ENCODE results near the gene MUCL3. TPM values are rescaled to one million over a fixed set of nuclear protein-coding genes. Genes with fewer than 3 reads are reported as not detected.

The MUCL3 gene
- total RNA-seq, 2 experiments from 2014 or later, result not detected

DNA sequence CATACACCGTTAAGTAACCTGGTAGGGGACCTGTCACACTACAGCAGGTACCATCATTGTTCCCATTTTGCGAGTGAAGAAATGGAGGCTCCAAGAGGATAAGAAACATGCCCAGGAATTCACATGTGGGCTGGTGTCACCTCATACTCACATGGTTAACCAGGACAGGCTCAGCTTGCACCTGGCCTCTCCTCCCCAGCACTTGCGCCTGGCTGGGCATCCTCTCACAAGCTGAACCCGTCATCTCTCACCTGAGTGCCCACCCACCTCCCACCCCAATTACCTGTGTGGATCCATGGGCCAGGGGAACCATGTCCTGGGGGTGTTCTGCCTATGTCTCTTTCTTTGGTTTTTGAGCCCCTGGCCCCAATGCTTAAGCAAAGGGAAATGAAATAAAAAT lies 10.3 kb upstream of the MUCL3 start:
- DNase-seq (ENCODE audit: low spot score), result no peak
- Histone ChIP-seq H3K36me3 (ENCODE audit: insufficient read depth, low read length) (peaks cover 38% of the 10 kb centered on the region), H3K9me3 (ENCODE audit: low read length) (peaks cover 14% of the 10 kb centered on the region), H3K27ac (ENCODE audit: low read depth, low read length, poor library complexity, severe bottlenecking) (no peak overlapping the region), H2AFZ (ENCODE audit: low read length) (no peak overlapping the region), H3K9me2 (ENCODE audit: insufficient read depth, low read length) (no peaks in the 10 kb centered on the region), H3K4me3 (ENCODE audit: low read depth, low read length, poor library complexity, severe bottlenecking) (no peak overlapping the region), H4K20me1 (ENCODE audit: insufficient read depth, low read length) (no peaks in the 10 kb centered on the region), H3K4me2 (ENCODE audit: low read length) (no peak overlapping the region), H3K4me1 (ENCODE audit: insufficient read depth, low read length, poor library complexity, severe bottlenecking) (no peaks in the 10 kb centered on the region), H3K79me2 (ENCODE audit: insufficient read depth, low read depth, low read length) (no peaks in the 10 kb centered on the region)
- intact Hi-C loops (cut with micrococcal nuclease; ENCODE audit: unreplicated experiment), result no loop called here
- TF ChIP-seq, protein P1, sequence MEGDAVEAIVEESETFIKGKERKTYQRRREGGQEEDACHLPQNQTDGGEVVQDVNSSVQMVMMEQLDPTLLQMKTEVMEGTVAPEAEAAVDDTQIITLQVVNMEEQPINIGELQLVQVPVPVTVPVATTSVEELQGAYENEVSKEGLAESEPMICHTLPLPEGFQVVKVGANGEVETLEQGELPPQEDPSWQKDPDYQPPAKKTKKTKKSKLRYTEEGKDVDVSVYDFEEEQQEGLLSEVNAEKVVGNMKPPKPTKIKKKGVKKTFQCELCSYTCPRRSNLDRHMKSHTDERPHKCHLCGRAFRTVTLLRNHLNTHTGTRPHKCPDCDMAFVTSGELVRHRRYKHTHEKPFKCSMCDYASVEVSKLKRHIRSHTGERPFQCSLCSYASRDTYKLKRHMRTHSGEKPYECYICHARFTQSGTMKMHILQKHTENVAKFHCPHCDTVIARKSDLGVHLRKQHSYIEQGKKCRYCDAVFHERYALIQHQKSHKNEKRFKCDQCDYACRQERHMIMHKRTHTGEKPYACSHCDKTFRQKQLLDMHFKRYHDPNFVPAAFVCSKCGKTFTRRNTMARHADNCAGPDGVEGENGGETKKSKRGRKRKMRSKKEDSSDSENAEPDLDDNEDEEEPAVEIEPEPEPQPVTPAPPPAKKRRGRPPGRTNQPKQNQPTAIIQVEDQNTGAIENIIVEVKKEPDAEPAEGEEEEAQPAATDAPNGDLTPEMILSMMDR (conservative IDR thresholded peaks at IDR 0.05; ENCODE audit: low read length), result no peak
- TF ChIP-seq EZH2phosphoT487 (IDR thresholded peaks at IDR 0.05; ENCODE audit: borderline replicate concordance, low read depth, low read length), result no peak
- ChIA-PET POLR2A (no interaction called here), CTCF (ENCODE audit: unreplicated experiment) (no interaction called here)
- BruUV-seq (replicated peaks), result no TSS peak

DNA sequence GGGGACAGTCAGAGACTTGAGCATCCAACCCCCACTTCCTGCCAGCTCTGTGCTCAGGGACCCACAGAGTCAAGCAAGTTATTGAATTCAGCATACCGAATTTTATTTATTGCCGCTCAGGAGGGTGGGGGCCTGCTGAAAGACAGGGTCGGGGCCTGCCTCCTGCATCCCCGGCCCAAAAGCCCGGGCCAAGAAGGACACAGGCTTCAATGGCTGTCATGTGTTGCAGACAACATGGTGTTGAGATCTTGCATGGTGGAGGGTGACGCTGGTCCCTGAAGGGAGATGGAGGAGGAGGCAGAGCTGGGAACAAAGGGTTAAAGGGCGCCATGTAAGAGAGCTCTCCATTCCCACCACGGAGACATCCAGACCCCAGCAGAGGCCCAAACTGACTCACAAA lies 9.5 kb upstream of the MUCL3 start:
- Histone ChIP-seq H3K36me3 (ENCODE audit: insufficient read depth, low read length) (peaks cover 31% of the 10 kb centered on the region), H4K20me1 (ENCODE audit: insufficient read depth, low read length) (no peaks in the 10 kb centered on the region), H3K9me3 (ENCODE audit: low read length) (peaks cover 14% of the 10 kb centered on the region), H3K4me2 (ENCODE audit: low read length) (no peak overlapping the region), H3K9me2 (ENCODE audit: insufficient read depth, low read length) (no peaks in the 10 kb centered on the region), H3K4me3 (ENCODE audit: low read depth, low read length, poor library complexity, severe bottlenecking) (no peak overlapping the region), H2AFZ (ENCODE audit: low read length) (no peak overlapping the region), H3K27ac (ENCODE audit: low read depth, low read length, poor library complexity, severe bottlenecking) (no peak overlapping the region), H3K4me1 (ENCODE audit: insufficient read depth, low read length, poor library complexity, severe bottlenecking) (no peaks in the 10 kb centered on the region), H3K79me2 (ENCODE audit: insufficient read depth, low read depth, low read length) (no peaks in the 10 kb centered on the region)
- POLR2A ChIA-PET, result no interaction called here
- TF ChIP-seq, protein P1 (conservative IDR thresholded peaks at IDR 0.05; ENCODE audit: low read length), result no peak
- no peak for TF ChIP-seq EZH2phosphoT487 (IDR thresholded peaks at IDR 0.05; ENCODE audit: borderline replicate concordance, low read depth, low read length)
- intact Hi-C loops (cut with micrococcal nuclease; ENCODE audit: unreplicated experiment), result no loop called here
- CTCF ChIA-PET (ENCODE audit: unreplicated experiment), result no interaction called here
- BruUV-seq (replicated peaks), result no TSS peak
- no peak for DNase-seq (ENCODE audit: low spot score)

DNA sequence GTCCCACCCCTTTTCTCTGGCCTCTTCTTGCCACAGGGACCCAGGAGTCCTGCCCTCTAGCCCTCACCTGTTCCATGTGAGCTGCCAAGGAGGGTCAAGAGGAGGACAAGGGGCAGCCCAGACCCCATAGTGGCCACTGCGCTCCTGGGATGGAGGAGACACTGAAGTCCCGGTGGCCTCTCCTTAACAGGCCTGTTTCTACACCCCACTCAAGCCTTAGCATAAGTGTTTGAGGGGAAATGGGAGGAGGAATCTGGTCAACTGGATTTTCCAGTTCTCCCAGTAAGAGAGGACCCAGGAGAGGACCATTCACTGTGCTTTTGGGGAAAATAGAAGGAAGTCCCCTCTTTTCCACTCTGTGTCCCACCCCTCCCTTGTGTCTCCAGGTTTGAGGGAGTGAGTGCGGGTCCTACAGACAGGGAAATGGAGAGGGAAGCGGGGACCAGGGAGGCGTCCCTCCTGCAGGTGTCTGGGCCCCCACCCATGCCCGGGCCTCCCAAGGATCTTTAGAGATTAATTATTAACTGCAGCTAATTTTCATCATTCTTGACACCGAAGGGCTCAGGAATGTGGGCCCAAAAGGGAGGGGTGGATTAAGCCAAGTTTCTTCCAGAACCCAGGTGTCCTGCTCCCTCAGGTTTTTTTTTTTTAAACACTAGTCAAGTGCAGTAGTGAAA lies 8.7 kb upstream of the MUCL3 start, which contains the start of gene SFTA2:
Gene SFTA2 (minus strand): TSS at position 202 of the 677 bp plus-strand sequence. CDS start 74 bp downstream, at position 128.
- CTCF ChIA-PET (ENCODE audit: unreplicated experiment), result no interaction called here
- Histone ChIP-seq H3K36me3 (ENCODE audit: insufficient read depth, low read length) (peaks cover 22% of the 10 kb centered on the region), H3K27ac (ENCODE audit: low read depth, low read length, poor library complexity, severe bottlenecking) (no peak within 1 kb of the TSS), H3K9me3 (ENCODE audit: low read length) (peaks cover 14% of the 10 kb centered on the region), H3K79me2 (ENCODE audit: insufficient read depth, low read depth, low read length) (no peaks in the 10 kb centered on the region), H3K4me1 (ENCODE audit: insufficient read depth, low read length, poor library complexity, severe bottlenecking) (no peaks in the 10 kb centered on the region), H2AFZ (ENCODE audit: low read length) (no peak within 1 kb of the TSS), H3K4me3 (ENCODE audit: low read depth, low read length, poor library complexity, severe bottlenecking) (no peak within 1 kb of the TSS), H4K20me1 (ENCODE audit: insufficient read depth, low read length) (no peaks in the 10 kb centered on the region), H3K4me2 (ENCODE audit: low read length) (no peak within 1 kb of the TSS), H3K9me2 (ENCODE audit: insufficient read depth, low read length) (no peaks in the 10 kb centered on the region)
- TF ChIP-seq, protein P1 (conservative IDR thresholded peaks at IDR 0.05; ENCODE audit: low read length), result no peak
- TF ChIP-seq EZH2phosphoT487 (IDR thresholded peaks at IDR 0.05; ENCODE audit: borderline replicate concordance, low read depth, low read length), result no peak
- no TSS peak for BruUV-seq (replicated peaks)
- no peak for DNase-seq (ENCODE audit: low spot score)
- intact Hi-C loops (cut with micrococcal nuclease; ENCODE audit: unreplicated experiment), result no loop called here
- POLR2A ChIA-PET, result no interaction called here

Data from OCI-LY7 (cell line).